ENCODE results near the gene PLLP.

Gene PLLP

GRCh38 chr16:57307365-57307764 lies 22.9 kb upstream of the PLLP start:
- H3K27ac ChIP-seq: no peak overlapping the region
- TF ChIP-seq CTCF (conservative IDR thresholded peaks at IDR 0.05) (no peak), ZFX (IDR thresholded peaks at IDR 0.05) (no peak)

GRCh38 chr16:57306676-57307341 lies 22.3 kb upstream of the PLLP start:
- TF ChIP-seq ZFX (IDR thresholded peaks at IDR 0.05) (no peak), CTCF (conservative IDR thresholded peaks at IDR 0.05) (no peak)

GRCh38 chr16:57305159-57305811 lies 20.8 kb upstream of the PLLP start:
- TF ChIP-seq CTCF (conservative IDR thresholded peaks at IDR 0.05) (no peak), ZFX (IDR thresholded peaks at IDR 0.05) (no peak)
- H3K27ac ChIP-seq: no peak overlapping the region

More at GRCh38 chr16:57306676-57307341, 22.3 kb upstream of the PLLP start:
- no peak overlapping the region for H3K27ac ChIP-seq

GRCh38 chr16:57304169-57305061 lies 19.9 kb upstream of the PLLP start:
- TF ChIP-seq CTCF (conservative IDR thresholded peaks at IDR 0.05): no peak
- no peak for TF ChIP-seq ZFX (IDR thresholded peaks at IDR 0.05)
- H3K27ac ChIP-seq: no peak overlapping the region

DNA sequence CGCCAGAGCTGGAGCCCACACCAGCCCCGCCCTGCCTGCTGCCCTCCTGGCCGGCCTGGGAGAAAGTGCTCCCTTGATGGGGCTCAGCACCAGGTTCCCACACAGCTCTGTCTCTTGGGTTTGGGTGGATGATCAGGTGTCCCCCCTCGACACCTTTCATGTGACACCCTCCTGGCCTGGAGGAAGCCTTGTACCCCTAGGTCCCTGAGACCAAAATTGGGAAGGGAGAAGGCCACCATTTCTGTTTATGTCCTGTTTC lies 19.4 kb upstream of the PLLP start:
- H3K27ac ChIP-seq: no peak overlapping the region
- TF ChIP-seq CTCF (conservative IDR thresholded peaks at IDR 0.05) (no peak), ZFX (IDR thresholded peaks at IDR 0.05) (no peak)

DNA sequence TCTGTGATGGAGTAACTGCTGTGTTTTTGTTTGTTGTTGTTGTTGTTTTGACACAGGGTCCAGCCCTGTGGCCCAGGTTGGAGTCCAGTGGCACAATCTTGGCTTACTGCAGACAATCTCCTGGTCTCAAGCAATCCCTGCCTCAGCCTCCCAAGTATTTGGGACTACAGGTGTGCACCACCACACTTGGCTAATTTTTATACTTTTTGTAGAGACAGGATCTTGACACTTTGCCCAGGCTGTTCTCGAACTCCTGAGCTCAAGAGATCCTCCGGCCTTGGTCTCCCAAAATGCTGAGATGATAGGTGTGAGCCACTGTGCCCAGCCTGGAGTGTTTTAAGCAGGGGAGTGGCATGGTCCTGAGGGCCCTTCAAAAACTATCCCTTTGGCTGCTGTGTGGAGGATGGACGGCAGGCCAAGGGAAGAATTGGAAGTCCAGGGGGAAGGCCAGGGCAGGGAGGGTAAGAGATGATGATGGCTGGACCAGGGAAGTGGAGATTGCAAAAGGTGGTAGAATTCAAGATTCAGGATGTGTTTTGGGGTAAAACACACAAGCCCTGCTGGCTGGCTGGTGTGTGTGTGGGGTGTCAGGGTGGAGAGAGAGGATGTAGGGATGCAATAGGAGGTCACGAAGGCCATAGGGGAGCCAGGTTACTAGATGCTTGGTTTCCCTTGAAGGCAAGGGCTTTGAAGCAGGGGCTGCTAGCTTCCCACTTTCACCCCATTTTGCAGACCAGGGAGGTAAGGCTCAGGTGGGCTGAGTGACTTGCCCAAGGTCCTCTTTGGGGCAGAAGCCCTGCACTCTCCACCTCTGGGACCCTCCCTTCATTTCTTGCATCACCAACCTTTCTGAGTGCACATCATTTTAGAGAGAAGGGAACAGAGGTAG lies 18.8 kb upstream of the PLLP start:
- TF ChIP-seq CTCF (conservative IDR thresholded peaks at IDR 0.05) (no peak), ZFX (IDR thresholded peaks at IDR 0.05) (no peak)

More for the DNA sequence above, 18.8 kb upstream of the PLLP start:
- no peak overlapping the region for H3K27ac ChIP-seq

Measured in C4-2B (cell line).